ENCODE data around the gene OAT.

- TF ChIP-seq, protein P1, sequence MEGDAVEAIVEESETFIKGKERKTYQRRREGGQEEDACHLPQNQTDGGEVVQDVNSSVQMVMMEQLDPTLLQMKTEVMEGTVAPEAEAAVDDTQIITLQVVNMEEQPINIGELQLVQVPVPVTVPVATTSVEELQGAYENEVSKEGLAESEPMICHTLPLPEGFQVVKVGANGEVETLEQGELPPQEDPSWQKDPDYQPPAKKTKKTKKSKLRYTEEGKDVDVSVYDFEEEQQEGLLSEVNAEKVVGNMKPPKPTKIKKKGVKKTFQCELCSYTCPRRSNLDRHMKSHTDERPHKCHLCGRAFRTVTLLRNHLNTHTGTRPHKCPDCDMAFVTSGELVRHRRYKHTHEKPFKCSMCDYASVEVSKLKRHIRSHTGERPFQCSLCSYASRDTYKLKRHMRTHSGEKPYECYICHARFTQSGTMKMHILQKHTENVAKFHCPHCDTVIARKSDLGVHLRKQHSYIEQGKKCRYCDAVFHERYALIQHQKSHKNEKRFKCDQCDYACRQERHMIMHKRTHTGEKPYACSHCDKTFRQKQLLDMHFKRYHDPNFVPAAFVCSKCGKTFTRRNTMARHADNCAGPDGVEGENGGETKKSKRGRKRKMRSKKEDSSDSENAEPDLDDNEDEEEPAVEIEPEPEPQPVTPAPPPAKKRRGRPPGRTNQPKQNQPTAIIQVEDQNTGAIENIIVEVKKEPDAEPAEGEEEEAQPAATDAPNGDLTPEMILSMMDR (IDR thresholded peaks at IDR 0.05; ENCODE audit: poor library complexity), result peak; percentile 34
- no peak for TF ChIP-seq EZH2 (IDR thresholded peaks at IDR 0.05; ENCODE audit: borderline replicate concordance)
Measured at GRCh38 chr10:124461642-124462347, 43.1 kb upstream of the OAT start, which contains the start of gene LHPP.

Measured in hepatocyte (in vitro differentiated cells).